ENCODE results near the gene ARMS2.

- TF ChIP-seq EZH2phosphoT487 (IDR thresholded peaks at IDR 0.05; ENCODE audit: unreplicated experiment) = no peak
- no peak for TF ChIP-seq CTCF (conservative IDR thresholded peaks at IDR 0.05; ENCODE audit: low read depth in 2 of 2)
- no peak for TF ChIP-seq JUNB (IDR thresholded peaks at IDR 0.05; ENCODE audit: unreplicated experiment)
- TF ChIP-seq REST (IDR thresholded peaks at IDR 0.05; ENCODE audit: unreplicated experiment) = no peak
- TF ChIP-seq CREB1 (CRISPR knock-in tag; IDR thresholded peaks at IDR 0.05; ENCODE audit: low read depth) = no peak
- TF ChIP-seq POLR2AphosphoS5 (IDR thresholded peaks at IDR 0.05; ENCODE audit: low read depth) = no peak
Measured at GRCh38 chr10:122494833-122495232, 40.4 kb downstream of the ARMS2 start.

Measured in GM23338 (cell line).